KBM-7 (cell line): Measurements from ENCODE around the gene DFFB.

ENCODE experiments used
- DNase-seq: peaks from one replicate; pipeline ENCODE4 v3.0.0-alpha.2; 2015
- in situ Hi-C: fragments of 300-500 bp; cut with MboI; formaldehyde crosslinking; loops from 2 replicates; pipeline ENCODE4 v1.14.3; 2020; ENCODE audit warnings: low sequenced_read_pairs, low pct_unique_long_range_greater_than_20kb, mixed read lengths

Gene DFFB

DNA sequence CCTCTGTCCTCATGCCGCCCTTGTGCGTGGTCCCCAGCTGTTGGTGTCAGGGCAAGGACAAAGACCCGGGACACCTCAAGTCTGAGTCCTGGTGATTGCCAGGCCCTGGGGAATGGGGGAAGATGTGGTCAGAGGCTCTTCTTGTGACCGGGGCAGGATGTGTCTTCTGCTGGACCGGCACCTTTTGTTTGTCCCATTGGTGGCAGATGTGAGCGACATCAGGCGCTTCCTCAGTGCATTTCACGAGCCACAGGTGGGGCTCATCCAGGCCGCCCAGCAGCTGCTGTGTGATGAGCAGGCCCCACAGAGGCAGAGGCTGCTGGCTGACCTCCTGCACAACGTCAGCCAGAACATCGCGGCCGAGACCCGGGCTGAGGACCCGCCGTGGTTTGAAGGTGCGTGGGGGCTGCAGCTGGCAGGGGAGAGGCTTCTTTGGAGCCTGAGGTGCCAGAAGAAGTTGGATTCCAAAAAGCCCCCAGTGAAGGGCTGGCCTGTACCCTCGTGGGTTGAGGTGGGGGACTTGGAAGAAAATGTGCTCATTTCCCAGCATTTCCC, 8.4 kb downstream of the DFFB start:
- in situ Hi-C loops: no loop called here
- DNase-seq: no peak

DNA sequence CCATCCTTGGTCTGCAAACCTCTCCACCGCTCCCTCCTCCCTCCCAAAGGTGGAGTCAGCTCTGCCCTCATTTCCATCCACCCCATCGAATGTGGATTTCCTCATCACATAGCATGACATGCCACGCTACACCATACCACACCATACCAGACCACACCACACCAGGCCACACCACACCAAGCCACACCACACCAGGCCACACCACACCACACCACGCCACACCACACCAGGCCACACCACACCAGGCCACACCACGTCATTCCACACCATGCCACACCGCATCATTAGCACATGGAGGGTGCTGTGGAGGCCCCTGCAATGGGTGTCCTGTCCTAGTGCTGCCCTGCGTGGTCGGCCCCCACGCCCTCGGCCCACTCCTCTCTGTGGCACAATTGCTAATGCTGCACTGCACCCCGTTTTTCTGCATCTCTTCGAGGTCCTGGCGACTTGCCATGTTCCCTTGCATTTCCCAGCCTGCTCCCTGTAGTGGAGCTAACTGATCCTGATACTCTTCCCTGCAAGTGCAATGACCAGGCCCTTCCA, 11.3 kb downstream of the DFFB start:
- no peak for DNase-seq
- in situ Hi-C loops: no loop called here

DNA sequence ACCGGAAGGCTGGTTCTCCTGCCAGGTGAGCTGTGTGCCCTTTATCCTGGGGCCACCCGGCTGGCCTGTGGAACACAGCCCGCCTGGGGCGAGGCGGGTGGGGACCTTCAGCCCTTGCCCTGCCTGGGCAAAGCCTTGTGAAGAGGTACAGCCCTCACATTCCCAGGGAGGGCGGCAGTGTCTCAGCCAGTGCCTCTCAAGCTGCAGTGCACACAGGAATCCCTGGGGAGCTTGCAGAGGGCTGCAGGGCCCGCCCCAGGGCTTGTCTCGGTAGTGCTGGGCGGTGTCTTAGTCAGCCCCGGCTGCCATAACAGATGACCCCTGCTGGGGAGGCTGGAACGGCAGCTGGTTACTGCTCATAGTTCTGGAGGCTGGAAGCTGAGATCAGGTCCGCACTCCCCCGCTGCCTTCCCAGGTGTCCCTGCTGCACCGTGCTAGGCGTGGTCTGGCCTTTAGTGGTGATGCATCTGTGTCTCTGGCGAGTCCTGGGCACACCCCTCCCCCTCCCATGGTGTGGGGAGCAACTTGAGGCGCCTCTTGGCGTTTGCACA, 12.6 kb downstream of the DFFB start:
- in situ Hi-C loops: no loop called here
- DNase-seq: no peak

DNA sequence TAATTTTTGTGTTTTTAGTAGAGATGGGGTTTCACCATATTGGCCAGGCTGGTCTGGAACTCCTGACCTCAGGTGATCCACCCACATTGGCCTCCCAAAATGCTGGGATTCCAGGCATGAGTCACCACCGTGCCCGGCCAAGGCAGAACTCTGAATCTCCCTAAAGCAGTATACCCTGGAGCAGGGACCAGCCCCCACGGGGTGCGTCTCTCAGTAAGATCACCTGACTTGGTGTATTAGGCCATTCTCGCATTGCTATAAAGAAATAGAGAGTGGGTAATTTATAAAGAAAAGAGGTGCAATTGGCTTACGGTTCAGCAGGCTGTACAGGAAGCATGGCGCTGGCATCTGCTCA, 14.2 kb downstream of the DFFB start:
- in situ Hi-C loops: no loop called here
- DNase-seq: no peak

DNA sequence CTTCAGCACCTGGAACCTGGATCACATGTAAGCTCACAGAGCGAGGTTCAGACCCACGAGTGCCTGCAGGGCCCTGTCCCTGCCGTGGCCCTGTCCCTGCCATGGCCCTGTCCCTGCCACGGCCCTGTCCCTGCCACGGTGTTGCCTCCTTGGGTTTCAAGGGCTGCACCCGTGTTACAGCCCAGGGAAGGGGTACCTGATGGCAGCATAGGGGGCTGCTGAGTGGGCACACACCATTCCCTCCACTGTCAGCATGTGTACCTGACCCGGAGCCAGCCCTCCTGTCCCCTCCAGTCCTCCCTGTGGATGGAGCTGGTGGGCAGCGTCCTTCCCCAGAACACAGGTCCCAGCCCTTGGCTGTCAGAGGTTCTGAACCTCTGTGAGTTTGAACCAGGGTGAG, 15.3 kb downstream of the DFFB start:
- DNase-seq: no peak
- in situ Hi-C loops: no loop called here

DNA sequence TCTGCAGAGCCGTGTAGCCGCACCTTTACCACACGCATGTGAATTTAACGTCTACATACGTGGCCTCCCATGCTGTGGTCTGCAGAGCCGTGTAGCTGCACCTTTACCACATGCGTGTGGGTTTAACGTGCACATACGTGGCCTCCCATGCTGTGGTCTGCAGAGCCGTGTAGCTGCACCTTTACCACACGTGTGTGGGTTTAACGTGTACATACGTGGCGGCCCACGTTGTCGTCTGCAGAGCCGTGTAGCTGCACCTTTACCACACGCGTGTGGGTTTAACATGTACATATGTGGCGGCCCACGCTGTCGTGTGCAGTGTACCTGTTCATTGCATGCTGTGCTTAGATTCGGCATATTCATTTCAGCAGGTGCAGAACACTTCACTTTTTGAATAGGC, 17.5 kb downstream of the DFFB start:
- no peak for DNase-seq
- in situ Hi-C loops: no loop called here

DNA sequence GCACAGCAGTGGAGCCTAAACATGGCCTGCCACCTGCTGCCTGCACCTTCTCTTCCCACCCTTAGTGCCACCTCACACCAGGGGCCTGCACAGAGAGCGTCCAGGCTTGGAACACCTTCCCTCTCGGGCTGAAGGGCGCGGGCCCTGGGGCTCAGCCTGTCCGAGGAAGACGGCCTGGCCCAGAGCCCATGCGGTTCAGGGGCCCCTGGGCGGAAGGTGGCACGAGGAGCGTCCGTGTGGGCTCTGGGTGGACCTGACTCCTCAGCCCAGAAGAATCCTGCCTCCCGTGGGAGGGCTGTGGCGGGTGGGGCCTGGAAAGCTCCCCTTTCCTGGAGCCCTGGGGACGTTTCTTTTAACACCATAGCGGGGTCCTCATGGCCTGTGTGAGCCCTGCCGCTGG, 19.4 kb downstream of the DFFB start:
- in situ Hi-C loops: no loop called here
- no peak for DNase-seq

DNA sequence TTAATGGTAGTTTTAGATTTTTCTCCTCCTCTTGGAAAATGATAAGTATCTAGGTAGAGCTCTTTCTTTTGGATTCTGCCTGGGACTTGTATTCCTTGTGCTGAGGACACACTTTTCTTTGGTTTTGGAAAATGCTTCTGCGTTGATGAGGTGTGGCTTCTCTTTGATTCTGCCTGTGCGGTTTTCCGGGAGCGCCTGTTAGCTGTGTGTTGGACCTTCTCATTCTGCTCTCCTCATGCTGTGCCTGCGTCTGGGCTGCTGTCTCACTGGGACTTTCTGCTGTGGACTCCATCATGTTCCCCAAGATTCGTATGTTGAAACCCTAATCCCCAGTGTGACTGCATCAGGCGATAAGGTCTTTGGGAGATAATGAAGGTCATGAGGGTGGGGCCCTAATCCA, 21.8 kb downstream of the DFFB start:
- no peak for DNase-seq
- in situ Hi-C loops: no loop called here

DNA sequence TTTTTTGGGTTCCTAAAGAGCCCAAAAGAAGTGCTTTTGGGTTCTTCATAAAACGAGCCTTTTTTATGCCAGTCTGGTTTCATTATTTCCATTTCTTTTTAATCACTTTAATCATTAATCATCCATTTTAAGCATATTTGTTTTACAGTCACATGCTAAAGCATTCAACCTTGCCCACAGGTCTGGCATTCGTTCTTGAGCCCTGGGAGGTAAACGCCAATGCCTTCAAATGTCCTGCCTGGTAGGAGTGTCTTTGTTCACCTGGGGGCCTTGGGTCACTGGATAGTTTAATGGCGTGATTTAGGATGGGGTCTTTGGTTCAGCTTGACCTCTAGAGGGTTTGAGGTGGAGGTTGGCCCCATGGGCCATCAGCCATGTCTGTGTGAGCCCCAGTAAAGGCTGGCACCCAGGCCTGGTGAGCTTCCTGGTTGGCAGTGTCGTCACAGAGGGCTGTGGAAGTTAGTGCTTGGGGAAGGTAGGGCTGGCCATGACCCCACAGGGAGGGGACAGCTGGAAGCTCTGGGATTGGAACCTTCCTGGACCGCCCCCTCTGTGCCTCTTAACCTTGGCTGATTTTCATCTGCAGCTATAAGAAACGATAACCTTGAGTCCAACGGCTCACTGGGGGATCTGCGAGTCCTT, 22.6 kb downstream of the DFFB start:
- in situ Hi-C loops: no loop called here
- no peak for DNase-seq

DNA sequence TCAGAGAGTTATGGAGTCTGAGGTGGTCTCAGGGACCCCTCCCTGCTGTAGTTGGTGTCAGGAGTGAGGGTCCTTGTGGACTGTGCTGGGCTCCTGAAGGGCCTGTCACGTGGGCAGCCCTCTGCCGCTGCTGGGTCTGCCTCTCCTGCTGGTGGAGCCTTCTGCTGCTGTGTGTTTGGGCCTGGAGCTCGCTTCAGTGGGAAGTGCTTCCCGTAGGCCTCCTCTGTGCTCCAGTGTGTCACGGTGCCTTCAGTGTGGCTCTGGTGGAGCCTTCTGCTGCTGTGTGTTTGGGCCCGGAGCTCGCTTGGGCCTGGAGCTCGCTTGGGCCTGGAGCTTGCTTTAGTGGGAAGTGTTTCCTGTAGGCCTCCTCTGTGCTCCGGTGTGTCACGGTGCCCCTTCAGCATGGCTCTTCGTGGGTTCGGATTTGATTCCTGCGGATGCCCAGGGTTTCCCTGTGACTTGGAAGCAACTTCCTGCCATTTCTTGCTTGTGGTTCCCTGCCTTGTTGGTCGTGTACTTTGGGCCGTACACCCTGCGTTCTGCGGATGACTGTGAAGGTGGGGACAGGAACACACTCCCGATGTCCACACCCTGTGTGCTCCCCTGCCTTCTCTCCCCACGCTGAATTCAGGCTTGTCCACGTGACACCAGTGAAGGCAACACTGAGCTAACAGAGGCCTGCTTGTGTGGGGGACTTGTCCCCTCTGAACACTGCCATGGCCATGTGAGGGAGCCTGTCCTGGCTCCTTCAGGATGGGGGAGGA, 23.3 kb downstream of the DFFB start:
- in situ Hi-C loops: no loop called here
- no peak for DNase-seq

DNA sequence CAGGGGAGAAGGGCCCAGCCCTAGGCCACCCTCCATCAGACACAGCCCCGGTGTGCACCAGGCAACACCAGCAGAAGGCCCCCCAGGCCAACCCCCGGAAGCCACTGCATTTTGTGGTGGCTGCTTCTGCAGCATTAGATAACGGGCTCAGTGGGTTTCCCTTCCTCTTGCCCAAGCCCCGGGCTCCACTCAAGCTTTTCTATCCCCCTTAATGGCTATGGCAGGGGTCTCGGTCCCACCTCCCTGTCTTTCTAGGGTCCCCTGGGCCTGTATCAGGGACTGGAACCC, 23.9 kb downstream of the DFFB start:
- no peak for DNase-seq
- in situ Hi-C loops: no loop called here

DNA sequence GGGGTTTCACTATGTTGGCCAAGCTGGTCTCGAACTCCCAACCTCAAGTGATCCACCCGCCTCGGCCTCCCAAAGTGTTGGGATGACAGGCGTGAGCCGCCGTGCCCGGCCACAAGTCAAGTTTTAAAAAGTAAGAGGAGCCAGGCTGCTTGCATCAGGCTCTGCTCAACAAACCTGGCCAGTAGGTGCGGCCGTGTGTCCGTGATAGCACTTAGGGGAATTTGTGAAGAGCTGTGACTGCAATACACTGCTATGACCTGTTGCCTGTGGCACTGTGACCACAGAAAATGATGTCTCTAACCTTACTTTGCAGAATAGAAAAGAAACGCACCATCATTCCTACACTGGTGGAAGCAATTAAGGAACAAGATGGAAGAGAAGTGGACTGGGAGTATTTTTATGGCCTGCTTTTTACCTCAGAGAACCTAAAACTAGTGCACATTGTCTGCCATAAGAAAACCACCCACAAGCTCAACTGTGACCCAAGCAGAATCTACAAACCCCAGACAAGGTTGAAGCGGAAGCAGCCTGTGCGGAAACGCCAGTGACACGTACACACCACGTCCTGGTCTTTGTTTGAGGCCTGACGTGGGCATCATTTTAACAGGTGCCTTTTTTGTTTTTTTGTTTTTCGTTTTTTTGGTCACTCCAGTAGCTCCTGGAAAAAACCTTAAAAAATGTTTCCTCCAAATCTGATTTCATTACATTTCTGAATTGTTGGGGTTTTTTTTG, 26.1 kb downstream of the DFFB start:
- in situ Hi-C loops: no loop called here
- DNase-seq: no peak

DNA sequence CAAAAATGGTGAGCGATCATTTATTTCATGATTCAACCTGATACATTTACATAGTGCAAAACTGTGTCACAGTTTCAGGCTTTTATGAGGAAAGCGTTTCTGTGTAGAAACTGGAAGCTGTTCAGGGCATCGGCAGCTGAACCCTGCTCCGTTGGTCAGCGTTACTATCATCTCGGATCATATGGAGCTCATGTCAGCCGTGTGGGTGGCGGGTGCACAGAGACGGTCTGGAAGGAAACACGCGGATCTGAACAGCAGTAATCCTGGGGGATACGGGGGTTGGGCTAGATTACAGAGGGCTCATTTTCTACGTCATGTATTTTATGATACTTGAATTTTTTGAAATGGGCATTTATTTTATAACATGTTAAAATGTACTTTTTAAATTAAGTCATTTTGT, 27.7 kb downstream of the DFFB start:
- in situ Hi-C loops: no loop called here
- no peak for DNase-seq

DNA sequence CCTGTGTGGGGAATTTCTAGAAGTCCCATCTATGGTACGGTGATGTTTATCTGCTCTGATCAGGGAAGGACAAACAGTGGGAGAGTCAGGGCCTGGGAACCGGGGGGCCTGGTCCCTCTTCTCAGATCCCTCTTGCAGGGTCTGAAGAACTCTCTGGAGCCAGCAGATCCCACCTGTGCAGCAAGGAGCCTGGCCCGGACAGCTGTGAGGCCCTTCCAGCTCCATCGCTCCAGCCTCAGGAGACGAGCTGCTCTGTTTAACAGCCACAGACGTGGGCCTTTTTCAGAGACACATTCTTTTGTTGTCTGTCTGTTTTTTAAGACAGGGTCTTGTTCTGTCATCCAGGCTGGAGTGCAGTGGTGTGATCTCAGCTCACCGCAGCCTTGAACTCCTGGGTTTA, 28.3 kb downstream of the DFFB start:
- in situ Hi-C loops: no loop called here
- no peak for DNase-seq

DNA sequence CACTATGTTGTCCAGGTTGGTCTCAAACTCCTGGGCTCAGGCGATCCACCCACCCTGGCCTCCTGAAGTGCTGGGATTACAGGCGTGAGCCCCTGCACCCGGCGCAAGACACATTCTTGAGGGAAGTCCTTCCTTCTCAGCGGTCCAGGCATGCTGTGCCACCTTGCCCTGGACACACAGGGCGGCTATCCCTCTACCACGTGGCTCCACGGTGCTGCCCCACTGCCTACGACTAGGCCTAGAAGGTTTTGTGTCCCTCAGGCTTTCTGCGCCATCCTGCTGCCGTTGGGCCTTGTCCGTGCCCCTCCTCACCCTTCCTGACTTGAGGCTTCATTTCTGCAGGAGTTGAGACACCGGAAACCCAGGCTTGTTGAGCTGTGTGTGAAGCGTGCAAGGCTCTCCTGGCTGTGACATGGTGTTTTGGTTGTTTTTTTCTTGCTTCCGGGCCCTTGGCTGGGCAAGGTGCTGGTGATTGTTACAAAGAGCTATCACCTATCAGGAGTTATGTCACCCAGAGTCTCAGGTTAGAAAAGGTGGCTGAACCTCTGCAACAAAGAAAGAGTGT, 28.9 kb downstream of the DFFB start:
- in situ Hi-C loops: no loop called here
- peak; percentile 38 for DNase-seq

DNA sequence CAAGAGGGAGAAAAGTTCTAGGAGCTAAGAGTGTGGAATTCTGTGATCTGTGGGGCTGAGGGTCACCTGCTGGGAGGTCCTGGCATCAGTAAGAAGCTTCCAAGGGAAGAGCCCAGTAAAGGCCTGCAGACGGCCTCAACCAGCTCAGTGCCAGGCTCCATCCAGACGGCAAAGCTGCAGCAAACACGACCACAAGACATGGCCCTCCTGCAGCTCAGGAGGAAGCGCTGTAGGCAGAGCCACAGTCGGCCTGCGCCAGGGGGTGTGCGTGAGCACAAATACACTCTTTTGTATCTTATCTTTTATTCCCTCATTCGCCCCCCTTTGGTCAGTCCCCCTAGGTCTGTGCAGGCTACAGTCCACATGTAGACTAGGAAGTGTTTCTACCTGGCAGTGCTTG, 29.4 kb downstream of the DFFB start:
- DNase-seq: peak; percentile 39
- in situ Hi-C loops: no loop called here

DNA sequence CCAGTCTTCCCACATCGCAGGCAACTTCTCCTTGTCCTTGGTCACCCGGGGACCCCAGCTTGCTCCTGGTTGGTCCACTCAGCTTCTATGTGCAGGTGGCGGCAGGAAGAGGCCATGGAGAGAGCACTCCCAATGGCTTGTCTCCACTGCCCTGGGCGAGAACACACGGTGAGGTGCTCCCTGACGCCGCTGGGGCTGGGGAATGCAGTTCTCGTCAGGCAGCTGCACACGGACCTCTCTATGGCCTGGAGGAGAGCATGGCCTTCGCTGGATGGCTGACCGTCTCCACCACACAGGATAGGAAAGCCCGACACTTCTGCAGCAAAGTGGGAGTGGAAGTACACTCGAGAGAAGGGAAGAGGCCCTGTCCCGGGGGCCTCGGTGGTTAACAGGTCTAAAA, 31.0 kb downstream of the DFFB start:
- in situ Hi-C loops: no loop called here
- no peak for DNase-seq

DNA sequence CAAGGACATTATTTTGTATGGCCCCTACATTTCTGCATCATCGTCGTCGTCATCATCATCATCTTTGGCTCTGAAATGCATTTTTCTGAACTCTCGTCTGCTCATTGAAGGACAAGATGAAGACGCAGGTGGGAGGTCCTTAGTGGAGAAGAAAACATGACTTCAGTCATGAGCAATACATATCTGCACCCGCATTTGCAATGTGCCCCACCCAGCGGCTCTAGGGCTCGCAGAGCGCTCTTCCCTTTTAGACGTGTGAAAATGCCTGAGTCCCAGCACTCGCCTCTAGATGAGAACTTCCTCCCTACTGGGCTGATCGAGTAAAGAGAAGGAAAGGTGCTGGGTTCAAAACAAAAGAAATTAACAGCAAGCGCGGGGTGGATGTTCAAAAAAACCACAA, 32.7 kb downstream of the DFFB start:
- in situ Hi-C loops: no loop called here
- no peak for DNase-seq

DNA sequence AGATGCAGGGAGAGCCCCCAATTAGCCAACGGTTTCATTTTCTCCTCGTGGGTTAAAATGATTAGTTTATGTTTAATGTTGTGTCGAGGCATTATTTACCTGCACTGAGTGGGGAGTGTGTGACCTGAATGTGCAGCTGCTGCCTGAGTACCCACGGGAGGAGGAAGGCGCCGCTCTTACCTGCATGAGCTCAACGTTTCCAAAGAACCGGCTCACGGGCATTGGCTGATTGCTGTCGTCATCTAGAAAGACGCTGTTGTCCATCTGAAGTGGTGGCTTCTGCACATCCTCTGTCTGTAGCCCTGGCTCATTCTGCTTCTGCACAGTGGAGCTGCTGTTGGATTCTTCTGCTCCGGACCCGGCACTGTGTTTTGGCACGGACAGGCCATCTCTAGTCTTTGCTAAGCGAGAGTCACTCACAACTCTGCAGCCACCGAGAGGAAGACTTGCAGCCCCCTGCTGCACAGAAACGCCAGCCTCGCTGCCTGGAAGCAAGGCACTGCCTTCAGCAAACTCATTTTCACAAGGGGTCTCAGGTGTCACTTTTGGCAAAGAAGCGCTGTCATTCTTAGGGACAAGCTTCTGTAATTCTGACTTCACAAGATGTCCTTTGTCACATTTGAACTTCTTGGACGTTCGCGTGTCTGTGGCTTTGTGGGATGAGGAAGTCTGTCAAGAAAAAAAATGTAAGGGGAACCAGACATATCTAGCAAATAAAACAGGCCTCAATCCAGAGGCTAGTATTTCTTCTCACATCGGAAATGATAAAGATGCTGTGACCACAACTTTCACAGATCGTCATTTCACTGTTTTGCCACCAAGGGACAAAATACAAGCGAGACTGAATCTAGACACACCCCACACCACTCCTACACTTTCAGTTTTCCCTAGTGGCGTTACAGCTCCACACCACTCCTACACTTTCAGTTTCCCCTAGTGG, 33.4 kb downstream of the DFFB start:
- in situ Hi-C loops: no loop called here
- DNase-seq: peak; percentile 88
